K562 treated with DMSO at 1 percent for 12 hours (cell line): ENCODE data around the gene SRSF11. TPM values are rescaled to one million over a fixed set of nuclear protein-coding genes. Genes with fewer than 3 reads are reported as not detected.

Experiments
- total RNA-seq: library from RNA; unstranded; fragments of 300-600 nt; gene quantifications from 2 replicates; pipeline ENCODE4 v1.2.3, GENCODE V29; 2022; ENCODE audit not compliant: insufficient read depth

The SRSF11 gene, protein sequence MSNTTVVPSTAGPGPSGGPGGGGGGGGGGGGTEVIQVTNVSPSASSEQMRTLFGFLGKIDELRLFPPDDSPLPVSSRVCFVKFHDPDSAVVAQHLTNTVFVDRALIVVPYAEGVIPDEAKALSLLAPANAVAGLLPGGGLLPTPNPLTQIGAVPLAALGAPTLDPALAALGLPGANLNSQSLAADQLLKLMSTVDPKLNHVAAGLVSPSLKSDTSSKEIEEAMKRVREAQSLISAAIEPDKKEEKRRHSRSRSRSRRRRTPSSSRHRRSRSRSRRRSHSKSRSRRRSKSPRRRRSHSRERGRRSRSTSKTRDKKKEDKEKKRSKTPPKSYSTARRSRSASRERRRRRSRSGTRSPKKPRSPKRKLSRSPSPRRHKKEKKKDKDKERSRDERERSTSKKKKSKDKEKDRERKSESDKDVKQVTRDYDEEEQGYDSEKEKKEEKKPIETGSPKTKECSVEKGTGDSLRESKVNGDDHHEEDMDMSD
- total RNA-seq, result 60.2 and 146 TPM in 2 replicates

GRCh38 chr1:70221238-70222121 lies at the start of gene SRSF11:
Gene SRSF11, plus strand, starts transcription at chr1:70221380. Its CDS starts 257 bp downstream, at chr1:70221637.

GRCh38 chr1:70205434-70206118 lies 15.6 kb upstream of the SRSF11 start, which contains the start of gene LRRC40:
Gene LRRC40, minus strand, starts transcription at chr1:70205579. Its CDS starts 39 bp downstream, at chr1:70205540.

Other genes with a start within 250 kb of the SRSF11 start
- gene LRRC40, start 15.8 kb upstream of the SRSF11 start, total RNA-seq, result 7.4 and 19.5 TPM in 2 replicates
- 4.7 and 13.9 TPM in 2 replicates for gene ANKRD13C, start 133.3 kb downstream of the SRSF11 start, total RNA-seq
- gene CTH, start 189.9 kb downstream of the SRSF11 start, total RNA-seq, result 47.9 and 94.0 TPM in 2 replicates